Naive thymus-derived CD4-positive, alpha-beta T cell (primary cell): Measurements from ENCODE around the gene HHATL. TPM values are rescaled to one million over a fixed set of nuclear protein-coding genes. Genes with fewer than 3 reads are reported as not detected.

Experiments
- ATAC-seq: fragments of 150-1000 bp; cut with Tn5 transposase; 2 replicates; pipeline ENCODE4 v1.10.0; 2021; ENCODE audit warnings: mild to moderate bottlenecking, moderate library complexity
- CTCF ChIA-PET: fragments of 350-600 bp; sonication (Branson Sonifier 250); formaldehyde crosslinking; loops from one replicate; lab custom pipeline; 2021; ENCODE audit warnings: antibody characterized with exemption; lab: Charles Lee
- POLR2A ChIA-PET: fragments of 350-600 bp; sonication (Branson Sonifier 250); formaldehyde crosslinking; loops from one replicate; lab custom pipeline; 2021; ENCODE audit warnings: antibody characterized with exemption, inconsistent platforms; lab: Charles Lee
- DNase-seq, 9 donors: peaks; one replicate each; pipeline versions ENCODE4 v3.0.0 to v3.0.0-alpha.2; 2020 to 2022; ENCODE audit warnings: mixed read lengths in 1 of 9
- H3K27ac ChIP-seq: one replicate; pipeline ENCODE4 v1.7.0; 2013; ENCODE audit warnings: mild to moderate bottlenecking, low read depth, low read length, moderate library complexity
- H3K27me3 ChIP-seq, 2 donors: one replicate each; pipeline ENCODE4 v1.7.0; 2013; ENCODE audit warnings: low read length in 2 of 2, mild to moderate bottlenecking in 2 of 2, moderate library complexity in 2 of 2; ENCODE audit not compliant: control insufficient read depth in 2 of 2, insufficient read depth in 2 of 2
- H3K36me3 ChIP-seq, 3 experiments: 1 replicate in 2 of 3; 2 replicates in 1 of 3; pipeline ENCODE4 v1.7.0; 2013; ENCODE audit warnings: low read length in 3 of 3, mild to moderate bottlenecking in 3 of 3, moderate library complexity in 1 of 3; ENCODE audit not compliant: insufficient read depth in 3 of 3, control insufficient read depth in 2 of 3
- H3K4me1 ChIP-seq, 2 donors: one replicate each; pipeline ENCODE4 v1.7.0; 2013; ENCODE audit warnings: low read length in 2 of 2, mild to moderate bottlenecking in 2 of 2, moderate library complexity in 1 of 2; ENCODE audit not compliant: control insufficient read depth in 2 of 2, insufficient read depth in 2 of 2
- H3K4me3 ChIP-seq: 2 replicates; pipeline ENCODE4 v1.7.0; 2013; ENCODE audit warnings: mild to moderate bottlenecking, low read length
- H3K9me3 ChIP-seq, 3 experiments: 1 replicate in 2 of 3; 2 replicates in 1 of 3; pipeline ENCODE4 v1.7.0; 2013; ENCODE audit warnings: low read length in 3 of 3; ENCODE audit not compliant: control insufficient read depth in 2 of 3
- H3K27ac Mint-ChIP-seq, 9 donors: one replicate each; pipeline ENCODE4 v1.8.0; 2020 to 2022; ENCODE audit warnings: mixed read lengths in 9 of 9, mild to moderate bottlenecking in 8 of 9, moderate library complexity in 5 of 9, inconsistent platforms in 2 of 9
- H3K27me3 Mint-ChIP-seq, 5 donors: one replicate each; pipeline ENCODE4 v1.8.0; 2021 to 2022; ENCODE audit warnings: mixed read lengths in 5 of 5, mild to moderate bottlenecking in 1 of 5
- H3K36me3 Mint-ChIP-seq, 5 donors: one replicate each; pipeline ENCODE4 v1.8.0; 2020 to 2022; ENCODE audit warnings: mixed read lengths in 5 of 5, mild to moderate bottlenecking in 3 of 5, inconsistent platforms in 1 of 5
- H3K4me1 Mint-ChIP-seq, 7 donors: one replicate each; pipeline ENCODE4 v1.8.0; 2020 to 2022; ENCODE audit warnings: mixed read lengths in 7 of 7, mild to moderate bottlenecking in 3 of 7, inconsistent platforms in 1 of 7
- H3K4me3 Mint-ChIP-seq, 10 donors: one replicate each; pipeline ENCODE4 v1.8.0; 2020 to 2022; ENCODE audit warnings: mild to moderate bottlenecking in 10 of 10, mixed read lengths in 10 of 10, moderate library complexity in 6 of 10, inconsistent platforms in 2 of 10
- H3K9me3 Mint-ChIP-seq, 11 donors: one replicate each; pipeline ENCODE4 v1.8.0; 2020 to 2022; ENCODE audit warnings: mixed read lengths in 11 of 11, mild to moderate bottlenecking in 4 of 11, inconsistent platforms in 1 of 11, moderate library complexity in 1 of 11
- intact Hi-C, 2 donors: fragments of 100-400 bp; cut with micrococcal nuclease; formaldehyde crosslinking; loops; one replicate each; pipeline ENCODE4 v1.15.1; 2023
- polyA plus RNA-seq, 2 donors: library from polyadenylated mRNA; unstranded; fragments of 300-500 nt; fragmentation: Illumina TruSeq; gene quantifications; one replicate each; pipeline ENCODE4 v1.2.3, GENCODE V29; 2021
- total RNA-seq, 6 experiments: library from RNA in 5 of 6; stranded (reverse) in 5 of 6; gene quantifications; 1 replicate in 5 of 6; 2 replicates in 1 of 6; pipeline ENCODE4 v1.2.3 and lab custom pipeline; 2021 to 2026

HHATL gene
- total RNA-seq (not detected), polyA plus RNA-seq (not detected), total RNA-seq (lab: John Stamatoyannopoulos, UW) (not detected)

DNA sequence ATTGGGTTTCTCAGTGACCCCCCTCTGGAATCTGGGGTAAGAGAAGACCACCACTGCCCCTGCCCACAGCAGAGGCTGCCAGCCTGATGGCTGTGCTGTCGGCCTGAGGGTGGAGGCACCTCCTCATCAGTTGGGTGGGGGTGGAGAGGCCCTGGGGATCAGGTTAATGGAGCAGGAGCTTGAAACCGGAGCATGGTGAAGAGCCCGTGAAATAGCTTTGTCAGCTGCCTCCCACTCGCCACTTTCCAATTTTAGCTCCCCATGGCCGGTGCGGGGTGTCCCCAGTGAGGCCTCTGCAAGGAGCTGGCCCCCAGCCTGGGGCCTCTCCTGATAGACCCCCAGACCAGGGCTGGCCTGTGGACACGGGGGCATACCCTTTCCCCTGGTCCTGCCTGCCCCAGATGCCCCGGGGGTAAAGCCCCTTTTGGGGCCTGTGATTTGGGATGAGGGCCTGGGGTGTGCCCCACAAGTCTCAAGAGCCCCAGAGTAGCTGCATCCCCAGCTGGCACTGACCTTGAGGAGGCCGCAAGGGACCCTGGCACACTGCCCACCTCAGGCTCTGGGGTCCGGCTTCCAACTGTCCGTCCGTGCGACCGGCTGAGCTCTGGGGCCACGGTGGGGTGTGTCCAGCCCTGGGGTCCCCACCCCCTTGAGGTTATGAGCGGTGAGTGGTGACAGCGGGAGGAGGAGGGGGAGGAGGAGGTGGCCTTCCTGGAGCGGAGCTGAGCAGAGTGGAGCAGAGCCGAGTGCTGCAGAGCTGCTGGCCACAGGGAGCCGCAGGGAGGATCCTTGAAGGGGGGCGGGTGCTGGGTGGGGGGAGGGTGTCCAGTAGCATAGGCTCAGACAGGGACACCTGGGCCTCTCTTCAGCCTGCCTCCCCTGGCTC is at the start of gene HHATL:
HHATL (minus strand) TSS at position 733 of the 886 bp plus-strand sequence. CDS start 1,972 bp downstream, outside the sequence.
- H3K27me3 Mint-ChIP-seq = peaks cover 0 to 7% (median 4%) of the 10 kb centered on the region in 5 donors
- Histone ChIP-seq H3K27me3 (no peaks in the 10 kb centered on the region), H3K4me3 (no peak within 1 kb of the TSS), H3K27ac (no peak within 1 kb of the TSS), H3K36me3 (no peaks in the 10 kb centered on the region), H3K4me1 (peaks cover 0 to 6% of the 10 kb centered on the region in 2 donors), H3K9me3 (no peaks in the 10 kb centered on the region)
- H3K4me1 Mint-ChIP-seq = peaks cover 0 to 15% (median 5%) of the 10 kb centered on the region in 7 donors
- no peaks in the 10 kb centered on the region for H3K9me3 Mint-ChIP-seq
- no peak within 1 kb of the TSS for H3K4me3 Mint-ChIP-seq
- intact Hi-C loops = no loop called here
- ATAC-seq (no peak), DNase-seq (no peak)
- peak within 1 kb of the TSS in 1 of 9 donors; percentile 46 for H3K27ac Mint-ChIP-seq
- ChIA-PET POLR2A (interaction anchor here (0.5 kb wide), 1 partner anchor 712 kb away, joined by 3 read pairs; no protein-coding TSS in a partner anchor), CTCF (no interaction called here)
- no peaks in the 10 kb centered on the region for H3K36me3 Mint-ChIP-seq

DNA sequence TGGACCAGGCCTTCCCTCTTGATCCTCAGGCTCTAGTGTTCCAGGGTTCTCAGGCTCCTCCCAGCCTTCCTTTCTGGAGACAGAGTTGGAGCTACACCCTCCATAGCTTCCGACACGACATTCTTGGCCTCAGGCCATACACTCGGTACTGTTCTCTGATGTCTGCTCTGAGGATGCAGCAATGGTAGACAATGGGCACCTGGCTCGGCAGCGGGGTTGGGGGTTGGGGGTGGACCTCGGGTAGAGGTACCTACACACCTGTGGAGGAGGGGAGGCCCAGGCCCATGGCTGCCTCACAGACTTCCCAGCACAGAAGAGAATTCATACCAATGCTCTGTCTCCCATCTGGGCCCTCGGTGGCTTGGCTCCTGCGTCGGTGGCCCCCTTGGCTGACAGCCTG is 49.0 kb upstream of the HHATL start:
- H3K4me3 ChIP-seq = no peak overlapping the region
- Mint-ChIP-seq H3K4me3 (no peak overlapping the region), H3K27ac (no peak overlapping the region), H3K27me3 (no peaks in the 10 kb centered on the region), H3K9me3 (no peaks in the 10 kb centered on the region), H3K36me3 (peaks cover 0 to 3% (median 0%) of the 10 kb centered on the region in 5 donors), H3K4me1 (peaks cover 16 to 37% (median 31%) of the 10 kb centered on the region in 7 donors)
- peaks cover 15 to 32% of the 10 kb centered on the region in 2 donors for H3K4me1 ChIP-seq
- intact Hi-C loops = loop anchor here in 1 of 2 donors (5.0 kb wide), 1 partner anchor 249 kb away; the partner anchor contains the start of gene VIPR1
- H3K36me3 ChIP-seq = no peaks in the 10 kb centered on the region
- H3K9me3 ChIP-seq = no peaks in the 10 kb centered on the region
- ATAC-seq (no peak), DNase-seq (no peak)
- ChIA-PET CTCF (interaction anchor here (0.8 to 1.2 kb wide), 2 partner anchors 9 to 28 kb away, joined by 3 to 4 read pairs; no protein-coding TSS in a partner anchor), POLR2A (no interaction called here)
- H3K27me3 ChIP-seq = no peaks in the 10 kb centered on the region
- no peak overlapping the region for H3K27ac ChIP-seq

DNA sequence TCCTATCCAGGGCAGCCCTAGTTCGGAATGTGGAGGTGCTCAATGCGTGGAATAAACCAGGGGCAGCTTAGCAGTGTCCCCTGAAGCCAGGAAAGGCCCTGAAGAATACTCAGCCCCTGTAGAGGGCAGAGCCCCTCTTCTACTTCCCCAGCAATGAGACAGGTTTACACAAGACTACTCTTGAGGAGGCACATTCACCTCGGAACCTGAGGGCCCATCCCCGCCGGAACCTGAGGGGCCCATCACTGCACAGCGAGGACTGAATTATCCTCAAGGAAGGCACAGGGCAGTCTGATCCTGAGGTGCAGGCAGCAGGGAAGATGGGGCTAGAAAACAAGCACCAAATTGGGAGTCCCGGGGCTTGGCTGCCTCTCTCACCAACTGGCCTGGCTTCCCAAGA is 48.2 kb upstream of the HHATL start:
- Histone ChIP-seq H3K4me1 (peaks cover 15 to 38% of the 10 kb centered on the region in 2 donors), H3K27me3 (no peaks in the 10 kb centered on the region), H3K27ac (no peak overlapping the region), H3K36me3 (no peaks in the 10 kb centered on the region), H3K9me3 (no peaks in the 10 kb centered on the region), H3K4me3 (no peak overlapping the region)
- DNase-seq = no peak
- no peaks in the 10 kb centered on the region for H3K9me3 Mint-ChIP-seq
- peaks cover 0 to 3% (median 0%) of the 10 kb centered on the region in 5 donors for H3K36me3 Mint-ChIP-seq
- peaks cover 16 to 44% (median 34%) of the 10 kb centered on the region in 7 donors for H3K4me1 Mint-ChIP-seq
- H3K27me3 Mint-ChIP-seq = no peaks in the 10 kb centered on the region
- ChIA-PET POLR2A (no interaction called here), CTCF (no interaction called here)
- intact Hi-C loops = loop anchor here in 1 of 2 donors (5.0 kb wide), 1 partner anchor 249 kb away; the partner anchor contains the start of gene VIPR1
- no peak overlapping the region for H3K4me3 Mint-ChIP-seq
- no peak for ATAC-seq
- H3K27ac Mint-ChIP-seq = no peak overlapping the region

DNA sequence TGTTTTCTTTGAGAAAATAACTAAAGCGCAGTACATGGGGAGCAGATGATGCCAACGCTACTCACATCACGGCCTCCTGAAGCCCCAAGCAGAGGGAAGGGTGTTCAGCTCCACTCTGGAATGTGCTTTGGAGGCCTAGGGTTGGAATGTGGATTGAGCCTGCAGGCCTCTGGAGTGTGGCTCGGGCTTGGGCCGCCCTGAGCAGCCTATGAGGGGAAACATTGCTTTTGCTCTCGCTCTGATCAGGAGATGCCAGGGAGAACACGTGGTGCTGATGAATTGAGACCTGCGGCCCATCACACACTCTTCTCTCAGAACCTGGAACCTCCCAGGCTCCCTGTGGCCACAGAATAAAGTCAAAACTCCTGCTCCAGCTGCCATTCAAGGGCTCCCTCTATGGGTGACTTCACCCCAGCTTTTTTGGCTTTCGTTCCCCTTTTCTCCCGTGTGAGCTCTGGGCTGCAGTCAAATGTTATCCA is 47.2 kb upstream of the HHATL start:
- Histone ChIP-seq H3K9me3 (no peaks in the 10 kb centered on the region), H3K4me3 (no peak overlapping the region), H3K4me1 (peaks cover 15 to 38% of the 10 kb centered on the region in 2 donors), H3K27me3 (no peaks in the 10 kb centered on the region), H3K36me3 (no peaks in the 10 kb centered on the region), H3K27ac (no peak overlapping the region)
- intact Hi-C loops = loop anchor here (5.0 to 10.0 kb wide), 4 partner anchors 112 to 505 kb away; partner anchors contain the start of gene VIPR1 (in 1 of the 2)
- Mint-ChIP-seq H3K27me3 (no peaks in the 10 kb centered on the region), H3K4me1 (peaks cover 16 to 40% (median 31%) of the 10 kb centered on the region in 7 donors), H3K36me3 (peaks cover 0 to 3% (median 0%) of the 10 kb centered on the region in 5 donors), H3K27ac (peak overlapping the region in 4 of 9 donors; percentile 17 to 65 (median 36)), H3K9me3 (no peaks in the 10 kb centered on the region), H3K4me3 (peak overlapping the region in 1 of 10 donors; percentile 12)
- ChIA-PET CTCF (no interaction called here), POLR2A (interaction anchor here (0.6 to 0.7 kb wide), 2 partner anchors 182 to 818 kb away, joined by 3 to 5 read pairs; no protein-coding TSS in a partner anchor)
- DNase-seq (no peak), ATAC-seq (peak; percentile 63)

DNA sequence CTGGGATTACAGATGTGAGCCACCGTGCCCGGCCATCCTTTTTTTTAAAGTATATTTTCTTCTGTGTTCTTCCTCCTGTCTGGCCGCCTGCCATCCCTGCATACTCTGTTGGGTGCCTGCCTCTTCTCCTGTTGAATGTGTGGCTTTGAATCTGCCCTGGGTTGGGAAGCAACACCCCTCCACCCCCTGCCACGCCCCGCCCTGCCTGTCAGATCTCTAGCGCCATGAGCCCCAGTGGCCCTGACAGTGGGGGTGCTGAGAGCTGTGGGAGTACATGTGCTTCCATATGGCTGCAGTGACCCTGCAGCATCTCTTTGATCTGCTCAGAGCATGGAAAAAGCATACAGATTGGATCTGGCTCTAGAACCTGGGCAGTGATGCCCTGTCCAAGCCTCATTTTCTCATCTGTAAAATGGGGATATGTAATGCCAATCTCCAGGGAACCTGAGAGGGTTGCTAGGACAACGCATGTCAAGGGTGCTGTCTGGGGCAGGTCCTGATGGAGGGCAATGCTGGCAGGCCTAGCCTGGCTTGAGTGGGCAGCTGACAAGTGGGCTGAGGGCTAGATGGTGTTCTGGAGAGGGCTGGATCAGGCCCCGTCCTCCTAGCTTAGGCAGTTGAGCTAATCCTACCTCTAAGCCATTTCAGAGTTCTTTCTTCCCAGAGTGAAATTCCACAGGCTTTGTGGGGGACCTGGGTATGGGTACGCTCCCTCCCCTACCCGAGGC is 46.6 kb upstream of the HHATL start:
- peaks cover 0 to 3% (median 0%) of the 10 kb centered on the region in 5 donors for H3K36me3 Mint-ChIP-seq
- Histone ChIP-seq H3K27ac (no peak overlapping the region), H3K4me3 (no peak overlapping the region), H3K9me3 (no peaks in the 10 kb centered on the region), H3K27me3 (no peaks in the 10 kb centered on the region), H3K4me1 (peaks cover 15 to 38% of the 10 kb centered on the region in 2 donors), H3K36me3 (no peaks in the 10 kb centered on the region)
- no peaks in the 10 kb centered on the region for H3K9me3 Mint-ChIP-seq
- no peak for ATAC-seq
- intact Hi-C loops = loop anchor here (5.0 to 10.0 kb wide), 3 partner anchors 112 to 504 kb away; no protein-coding TSS in a partner anchor
- peak overlapping the region in 5 of 9 donors; percentile 34 to 90 (median 79) for H3K27ac Mint-ChIP-seq
- no peak for DNase-seq
- H3K4me1 Mint-ChIP-seq = peaks cover 16 to 44% (median 35%) of the 10 kb centered on the region in 7 donors
- no peaks in the 10 kb centered on the region for H3K27me3 Mint-ChIP-seq
- H3K4me3 Mint-ChIP-seq = peak overlapping the region in 4 of 10 donors; percentile 12 to 49 (median 29)
- ChIA-PET POLR2A (interaction anchor here (0.6 to 0.7 kb wide), 2 partner anchors 182 to 817 kb away, joined by 3 to 5 read pairs; no protein-coding TSS in a partner anchor), CTCF (interaction anchor here (1.8 kb wide), 1 partner anchor 8 kb away, joined by 9 read pairs; no protein-coding TSS in a partner anchor)
